GM19455 (cell line): Measurements from ENCODE around the gene CX3CL1.
A peak's percentile ranks its signal among the peaks of the same experiment; 100 is the strongest.
"Not testable (repeated sequence)": the region's sequence is repeated elsewhere in the genome, so short reads cannot be mapped to it uniquely, and the experiment has no call there.

Experiments used
- ATAC-seq: cut with Tn5 transposase; IDR thresholded peaks from one replicate; pipeline ENCODE4 v1.9.1; 2021; ENCODE audit not compliant: unreplicated experiment

CX3CL1 gene

GRCh38 chr16:57356547-57356946, 15.7 kb upstream of the CX3CL1 start:
- ATAC-seq = no peak

- no peak for ATAC-seq
Measured at GRCh38 chr16:57357330-57358085, 14.8 kb upstream of the CX3CL1 start.

GRCh38 chr16:57358086-57358420, 14.2 kb upstream of the CX3CL1 start:
- no peak for ATAC-seq

GRCh38 chr16:57358527-57359095, 13.7 kb upstream of the CX3CL1 start, which contains the start of gene CCL22:
Gene CCL22 (plus strand): TSS chr16:57358783. CDS start chr16:57358817, 34 bp downstream.
- no peak for ATAC-seq

GRCh38 chr16:57360321-57360935, 11.9 kb upstream of the CX3CL1 start:
- ATAC-seq = no peak

- ATAC-seq = no peak
Measured at GRCh38 chr16:57361404-57361803, 10.9 kb upstream of the CX3CL1 start.

- no peak for ATAC-seq
Measured at GRCh38 chr16:57364143-57364542, 8.1 kb upstream of the CX3CL1 start.

GRCh38 chr16:57366544-57367040, 5.7 kb upstream of the CX3CL1 start:
- no peak for ATAC-seq

- ATAC-seq = no peak
Measured at GRCh38 chr16:57367116-57367752, 5.1 kb upstream of the CX3CL1 start.

GRCh38 chr16:57371494-57372371, 557 bp upstream of the CX3CL1 start:
- no peak for ATAC-seq

GRCh38 chr16:57373117-57373947, 1.0 kb downstream of the CX3CL1 start:
- no peak for ATAC-seq

- ATAC-seq = no peak
Measured at GRCh38 chr16:57374067-57374534, 1.8 kb downstream of the CX3CL1 start.

- ATAC-seq = not testable (repeated sequence)
Measured at GRCh38 chr16:57374925-57375465, 2.7 kb downstream of the CX3CL1 start.

- ATAC-seq = no peak
Measured at GRCh38 chr16:57376313-57376818, 4.1 kb downstream of the CX3CL1 start.

GRCh38 chr16:57377080-57377841, 5.0 kb downstream of the CX3CL1 start:
- peak; percentile 58 for ATAC-seq

GRCh38 chr16:57379579-57379978, 7.3 kb downstream of the CX3CL1 start:
- no peak for ATAC-seq

- no peak for ATAC-seq
Measured at GRCh38 chr16:57380671-57381462, 8.6 kb downstream of the CX3CL1 start.
